Measurements from ENCODE around the gene PLXND1. TPM values are rescaled to one million over a fixed set of nuclear protein-coding genes. Genes with fewer than 3 reads are reported as not detected.

PLXND1 gene
- total RNA-seq, 2 donors from 2014 or later: 47.7 to 135 TPM

- Histone ChIP-seq H3K4me3 (no peak overlapping the region), H3K36me3 (replicated peaks in 1 of 2; ENCODE audit: insufficient read depth in 1 of 2, low read depth in 2 of 2) (no peaks in the 10 kb centered on the region), H3K27ac (no peak overlapping the region), H3K9me3 (no peaks in the 10 kb centered on the region), H3K4me1 (peaks cover 25% of the 10 kb centered on the region), H3K27me3 (no peaks in the 10 kb centered on the region)
- 66 to 85% methylated on average over 6 to 8 of the region's 8 CpGs for WGBS, 2 donors
- ATAC-seq (no peak), DNase-seq (no peak)
- TF ChIP-seq CTCF (IDR thresholded peaks at IDR 0.05) (no peak), POLR2A (IDR thresholded peaks at IDR 0.05) (no peak)
- intact Hi-C loops (cut with DNase I): no loop called here
Observed at GRCh38 chr3:129590215-129590614, 16.3 kb downstream of the PLXND1 start.

- Histone ChIP-seq H3K9me3 (no peaks in the 10 kb centered on the region), H3K36me3 (replicated peaks in 1 of 2; ENCODE audit: insufficient read depth in 1 of 2, low read depth in 2 of 2) (no peaks in the 10 kb centered on the region), H3K4me3 (no peak overlapping the region), H3K4me1 (peaks cover 10% of the 10 kb centered on the region), H3K27ac (no peak overlapping the region), H3K27me3 (no peaks in the 10 kb centered on the region)
- no peak for TF ChIP-seq POLR2A (IDR thresholded peaks at IDR 0.05)
- TF ChIP-seq CTCF (IDR thresholded peaks at IDR 0.05): no peak
- 83 to 86% methylated on average over 8 to 10 of the region's 10 CpGs for WGBS, 2 donors
- intact Hi-C loops (cut with DNase I): no loop called here
- no peak for ATAC-seq
- DNase-seq: no peak
Observed at GRCh38 chr3:129587566-129588210, 18.8 kb downstream of the PLXND1 start.

- no peak overlapping the region for H3K4me3 ChIP-seq
- peaks cover 4% of the 10 kb centered on the region for H3K4me1 ChIP-seq
- 77 to 88% methylated on average over 7 to 17 of the region's 17 CpGs for WGBS, 2 donors
- ATAC-seq (no peak), DNase-seq (no peak)
- no peaks in the 10 kb centered on the region for H3K36me3 ChIP-seq (replicated peaks in 1 of 2; ENCODE audit: insufficient read depth in 1 of 2, low read depth in 2 of 2)
- H3K27ac ChIP-seq: no peak overlapping the region
- H3K27me3 ChIP-seq: no peaks in the 10 kb centered on the region
- no peaks in the 10 kb centered on the region for H3K9me3 ChIP-seq
- TF ChIP-seq CTCF (IDR thresholded peaks at IDR 0.05) (no peak), POLR2A (IDR thresholded peaks at IDR 0.05) (no peak)
- intact Hi-C loops (cut with DNase I): no loop called here
Observed at GRCh38 chr3:129586746-129587430, 19.6 kb downstream of the PLXND1 start.

- ATAC-seq (no peak), DNase-seq (no peak)
- Histone ChIP-seq H3K27ac (no peak overlapping the region), H3K4me3 (no peak overlapping the region), H3K36me3 (replicated peaks in 1 of 2; ENCODE audit: insufficient read depth in 1 of 2, low read depth in 2 of 2) (no peaks in the 10 kb centered on the region), H3K9me3 (no peaks in the 10 kb centered on the region), H3K27me3 (no peaks in the 10 kb centered on the region), H3K4me1 (peaks cover 4% of the 10 kb centered on the region)
- intact Hi-C loops (cut with DNase I): no loop called here
- TF ChIP-seq CTCF (IDR thresholded peaks at IDR 0.05) (no peak), POLR2A (IDR thresholded peaks at IDR 0.05) (no peak)
- 94% methylated on average over 16 to 22 of the region's 27 CpGs for WGBS, 2 donors
Observed at GRCh38 chr3:129585949-129586657, 20.4 kb downstream of the PLXND1 start.

Measured in body of pancreas (tissue), 4 donors.